Fibroblast of mammary gland (primary cell): ENCODE results near the gene CDC7.

Experiments
- DNase-seq: peaks from one replicate; pipeline ENCODE4 v3.0.0-alpha.2; 2010; ENCODE audit warnings: low read depth
- H3K4me3 ChIP-seq: 2 replicates; pipeline ENCODE4 v1.5.1; 2011; ENCODE audit warnings: low read depth, mild to moderate bottlenecking, low read length, moderate library complexity; ENCODE audit not compliant: control insufficient read depth
- CTCF ChIP-seq: conservative IDR thresholded peaks from 2 replicates; pipeline ENCODE4 v1.5.1; 2011; ENCODE audit warnings: low read depth, low read length, inconsistent platforms; ENCODE audit not compliant: control insufficient read depth, insufficient read depth

Gene CDC7

DNA sequence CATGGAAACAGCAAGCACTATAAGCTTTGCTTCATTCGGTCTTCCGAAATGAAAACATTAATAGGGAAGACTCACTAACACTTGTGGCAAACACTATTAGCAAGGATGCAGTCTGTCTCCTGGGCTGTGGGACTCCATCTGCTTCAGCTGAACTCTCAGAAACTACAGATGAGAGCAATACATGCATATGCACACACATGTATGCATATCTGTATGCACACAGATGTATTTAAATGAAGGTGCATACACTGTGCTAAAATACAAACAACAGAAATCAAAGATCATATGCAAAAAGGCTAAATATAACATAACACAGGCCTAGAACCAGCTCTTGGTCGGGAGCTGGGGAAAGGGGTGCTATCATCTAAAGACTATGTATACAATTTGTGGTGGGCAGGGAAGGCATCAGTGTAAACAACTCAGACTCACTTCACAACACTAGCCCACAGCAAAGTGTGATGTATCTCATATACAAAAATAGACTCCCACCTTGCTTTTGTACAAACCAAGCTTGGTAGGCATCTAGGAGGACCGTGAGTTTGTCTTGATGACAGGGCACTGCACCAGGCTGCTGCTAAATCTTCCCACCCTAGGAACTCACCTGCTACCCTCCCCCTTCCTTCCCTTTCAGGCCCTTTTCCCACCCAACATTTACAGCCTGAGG, 32.8 kb downstream of the CDC7 start:
- no peak for TF ChIP-seq CTCF
- no peak for DNase-seq
- H3K4me3 ChIP-seq: no peak overlapping the region

DNA sequence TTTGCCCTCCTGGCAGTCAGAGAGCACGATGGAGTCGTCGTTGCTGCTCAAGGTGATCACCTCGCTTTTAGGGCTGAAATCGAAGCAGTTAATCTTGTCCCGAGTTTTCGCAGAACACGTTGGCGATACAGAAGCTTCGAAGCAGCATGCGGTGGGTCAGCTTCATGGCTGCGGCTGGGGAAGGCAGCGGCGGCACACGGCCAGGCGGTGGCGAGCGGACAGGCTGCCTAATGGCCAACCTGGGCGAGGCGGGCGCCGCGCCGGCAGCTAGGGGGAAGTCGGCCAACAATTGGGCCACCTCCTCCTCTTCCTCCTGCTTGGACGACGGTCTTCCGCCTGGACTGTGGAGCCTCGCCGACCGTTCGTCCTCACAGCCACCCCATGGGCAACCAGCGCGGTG, 34.8 kb downstream of the CDC7 start:
- DNase-seq: no peak
- no peak for TF ChIP-seq CTCF
- H3K4me3 ChIP-seq: no peak overlapping the region

DNA sequence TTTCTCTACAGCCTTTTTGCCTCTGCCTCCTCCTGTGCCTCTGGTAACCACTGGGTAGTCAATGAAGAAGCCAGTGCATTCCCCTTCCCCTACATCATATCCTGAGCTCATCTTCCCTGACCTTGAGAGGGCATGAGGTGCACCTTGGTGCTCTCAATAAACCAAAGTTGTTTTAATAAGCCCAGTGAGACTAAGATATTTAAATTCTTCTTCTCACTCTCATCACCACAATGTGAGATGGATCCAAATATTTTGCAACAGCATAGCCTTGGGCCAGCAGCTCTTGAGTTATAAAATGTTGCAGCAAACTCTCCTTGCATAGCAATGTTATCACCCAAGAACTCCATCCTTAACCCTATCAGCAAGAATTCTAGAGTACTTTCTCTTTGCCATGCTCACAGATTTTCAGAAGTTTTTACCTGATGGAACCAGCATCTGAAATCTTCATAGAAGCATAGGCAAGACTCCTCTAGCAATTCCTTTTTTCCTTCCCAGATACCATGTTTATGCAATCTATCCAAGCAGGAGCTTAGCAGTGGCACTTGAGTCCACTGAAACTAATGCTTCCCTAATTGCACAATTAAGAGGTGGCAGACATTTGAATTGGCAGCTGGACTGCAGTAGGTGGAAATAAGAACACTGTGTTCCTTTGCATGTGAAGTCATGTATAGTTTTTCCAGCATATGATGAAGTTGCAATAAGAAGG, 36.8 kb downstream of the CDC7 start:
- peak; percentile 83 for DNase-seq
- TF ChIP-seq CTCF: no peak
- H3K4me3 ChIP-seq: no peak overlapping the region

- no peak overlapping the region for H3K4me3 ChIP-seq
- DNase-seq: no peak
- no peak for TF ChIP-seq CTCF
Observed at GRCh38 chr1:91537987-91538304, 37.3 kb downstream of the CDC7 start.

GRCh38 chr1:91540910-91541309, 40.3 kb downstream of the CDC7 start:
- no peak for DNase-seq
- no peak overlapping the region for H3K4me3 ChIP-seq
- TF ChIP-seq CTCF: no peak

GRCh38 chr1:91541918-91542533, 41.4 kb downstream of the CDC7 start:
- H3K4me3 ChIP-seq: no peak overlapping the region
- TF ChIP-seq CTCF: no peak
- DNase-seq: no peak
